HG02885 (cell line): ENCODE measurements around the gene MYH7.
"Not testable (repeated sequence)": the region's sequence is repeated elsewhere in the genome, so short reads cannot be mapped to it uniquely, and the experiment has no call there.

Experiments used
- ATAC-seq: cut with Tn5 transposase; IDR thresholded peaks from one replicate; pipeline ENCODE4 v1.9.1; 2021; ENCODE audit warnings: mild to moderate bottlenecking; ENCODE audit not compliant: unreplicated experiment, poor library complexity

MYH7 gene

DNA sequence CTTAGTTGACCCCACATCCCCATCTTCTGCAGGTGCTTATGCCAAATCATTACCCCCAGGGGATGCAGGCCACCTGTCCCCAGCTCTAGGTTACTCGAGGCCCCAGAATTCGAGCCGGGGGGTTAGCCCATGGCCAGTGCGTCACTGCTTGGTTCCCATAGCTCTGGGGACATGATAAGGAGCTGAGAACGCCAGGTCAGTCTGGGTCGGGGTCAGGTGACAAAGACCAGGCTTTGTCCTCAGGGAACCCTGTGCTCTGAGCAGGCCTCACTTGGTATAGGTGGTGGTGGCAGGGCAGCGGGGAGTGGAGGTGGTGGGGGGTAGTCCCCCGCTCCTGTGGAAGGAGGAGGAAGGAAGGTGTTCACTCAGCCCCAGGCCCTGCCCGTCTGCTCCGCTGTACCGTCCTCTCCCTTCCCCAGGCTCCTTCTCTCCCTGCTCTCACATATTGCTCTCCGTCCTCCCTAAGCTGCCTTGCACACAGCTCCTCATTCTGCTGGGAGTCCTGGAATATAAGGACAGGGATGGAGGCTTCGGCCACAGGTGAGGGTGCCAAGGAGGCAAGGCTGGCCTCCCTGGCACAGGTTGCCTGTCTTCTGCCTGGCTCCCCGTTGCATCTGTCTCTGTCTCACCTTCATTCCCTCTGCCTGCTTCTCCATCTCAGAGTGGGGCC lies 25.4 kb downstream of the MYH7 start:
- ATAC-seq: no peak

DNA sequence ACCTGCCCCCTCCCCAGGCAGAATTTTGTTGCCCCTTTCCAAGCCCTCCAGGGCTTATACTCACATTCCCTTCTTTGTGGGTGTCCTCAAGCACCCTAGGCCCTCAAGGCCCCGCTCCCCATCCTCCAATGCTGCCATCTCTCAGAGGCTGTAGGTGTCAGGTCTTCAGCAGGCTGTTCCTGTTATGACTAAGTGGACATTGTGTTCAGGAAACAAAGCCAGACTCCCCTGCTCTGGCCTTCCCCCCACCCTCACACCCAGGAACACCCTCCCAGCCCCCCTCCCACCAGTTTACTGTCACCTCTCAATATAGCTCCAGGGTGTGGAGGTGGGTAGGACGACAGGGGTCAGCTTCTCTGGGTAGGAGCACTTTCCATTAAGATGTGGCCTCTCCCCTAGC lies 26.0 kb downstream of the MYH7 start:
- ATAC-seq: no peak

DNA sequence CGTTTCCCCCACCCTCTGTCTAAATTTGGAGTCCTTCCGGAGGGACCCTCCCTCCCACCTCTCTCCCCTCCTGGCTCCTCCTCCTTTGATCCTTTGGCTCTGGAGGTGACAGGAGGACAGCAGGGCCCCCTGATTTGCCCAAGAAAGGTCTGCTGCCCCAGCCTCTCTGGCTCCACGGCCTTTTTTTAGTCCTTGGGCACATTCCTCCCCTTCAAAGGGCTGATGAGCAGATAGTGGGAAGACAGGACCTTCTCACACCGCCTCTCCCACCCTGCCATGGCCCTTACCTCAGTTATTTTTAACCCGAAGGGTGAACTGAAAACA lies 27.2 kb downstream of the MYH7 start:
- no peak for ATAC-seq

DNA sequence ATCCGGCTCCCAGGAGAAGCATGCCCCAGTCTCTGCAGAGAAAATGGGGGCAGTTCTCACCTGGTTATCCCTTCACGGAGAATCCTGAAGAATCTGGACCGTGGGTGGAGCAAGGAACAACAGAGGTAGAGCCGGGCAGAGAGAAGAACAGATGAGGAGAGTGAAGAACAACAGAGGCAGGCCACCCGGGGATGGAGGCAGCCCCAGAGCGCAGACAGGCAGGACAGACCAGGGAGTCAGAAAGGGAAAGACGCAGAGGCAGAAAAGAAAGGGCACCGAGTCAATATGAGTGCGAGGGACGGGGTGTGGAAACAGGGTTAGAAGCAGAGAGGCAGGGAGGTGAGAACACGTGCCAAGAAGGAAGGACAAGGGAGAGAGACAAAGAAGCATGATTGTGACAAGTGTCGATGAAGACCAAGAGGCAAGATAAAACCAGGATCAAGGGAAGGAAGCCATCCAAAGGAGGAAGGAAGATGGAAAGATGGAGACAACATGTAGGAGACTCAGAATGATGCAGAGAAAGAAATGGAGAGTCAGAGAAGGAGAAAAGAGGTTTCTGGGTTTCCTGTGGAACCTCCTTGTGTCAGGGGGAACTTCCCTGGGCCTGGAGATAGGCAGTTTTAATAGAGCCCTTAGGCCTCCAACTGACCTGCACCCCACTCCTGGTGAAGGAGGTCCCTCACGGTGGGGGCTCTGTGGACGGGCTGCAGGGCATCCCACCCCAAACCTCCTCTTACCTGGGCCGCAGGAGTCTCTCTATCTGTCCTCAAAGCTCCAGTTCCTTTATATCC lies 27.7 kb downstream of the MYH7 start, which contains the start of gene MYH6:
TSS of gene MYH6 (minus strand) at position 758 of the 791 bp plus-strand sequence. CDS start 1,050 bp downstream, outside the sequence.
- ATAC-seq: no peak

DNA sequence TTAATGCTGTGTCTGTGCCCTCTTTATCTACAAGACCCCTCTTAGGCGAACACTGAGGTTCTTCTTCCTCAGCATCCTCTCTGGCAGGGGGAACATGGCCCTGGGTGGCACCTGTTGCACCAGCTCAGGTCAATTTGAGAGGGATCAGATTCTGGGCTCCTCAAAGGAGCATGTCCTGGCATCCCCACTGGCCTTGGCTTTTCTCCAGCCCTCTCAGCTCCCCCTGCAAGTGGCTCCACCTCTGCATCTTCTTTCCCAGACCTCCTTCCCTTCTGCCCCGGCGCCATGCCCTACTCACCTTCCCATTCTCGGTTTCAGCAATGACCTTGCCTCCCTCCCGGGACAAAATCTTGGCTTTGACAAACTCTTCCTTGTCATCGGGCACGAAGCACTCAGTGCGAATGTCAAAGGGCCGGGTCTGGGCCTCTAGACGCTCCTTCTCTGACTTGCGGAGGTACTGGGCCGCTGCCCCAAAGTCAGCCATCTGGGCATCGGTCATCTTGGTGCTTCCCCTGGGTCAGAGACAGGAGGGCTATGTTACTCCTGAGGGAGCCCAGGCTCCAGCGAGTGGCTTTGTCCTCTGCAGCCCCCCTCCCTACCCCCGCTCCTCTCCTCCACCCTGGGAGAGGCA lies 28.6 kb downstream of the MYH7 start:
- ATAC-seq: no peak

GRCh38 chr14:23406244-23406643 lies 29.2 kb downstream of the MYH7 start:
- ATAC-seq: no peak

GRCh38 chr14:23405516-23406025 lies 29.9 kb downstream of the MYH7 start:
- ATAC-seq: no peak

GRCh38 chr14:23405096-23405495 lies 30.4 kb downstream of the MYH7 start:
- ATAC-seq: no peak

GRCh38 chr14:23404331-23404900 lies 31.0 kb downstream of the MYH7 start:
- no peak for ATAC-seq

DNA sequence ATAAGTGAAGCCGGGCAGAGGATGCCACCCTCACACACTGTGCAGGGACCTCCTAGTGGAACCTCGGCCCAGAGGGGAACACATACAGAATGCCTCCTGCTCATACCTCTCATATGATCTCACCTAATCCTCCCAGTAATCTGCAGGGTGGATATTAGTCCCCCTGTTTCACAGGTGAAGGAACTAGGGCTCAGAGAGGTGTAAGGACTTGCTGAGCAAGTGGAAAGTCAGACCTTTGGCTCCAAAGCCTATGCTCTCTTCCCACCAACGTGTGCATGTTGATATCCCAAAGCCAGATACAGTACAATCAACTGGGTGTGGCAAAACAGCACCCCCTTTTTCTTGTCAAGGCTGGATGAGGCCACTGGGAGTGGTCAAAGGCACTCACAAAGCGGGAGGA lies 31.6 kb downstream of the MYH7 start:
- no peak for ATAC-seq

DNA sequence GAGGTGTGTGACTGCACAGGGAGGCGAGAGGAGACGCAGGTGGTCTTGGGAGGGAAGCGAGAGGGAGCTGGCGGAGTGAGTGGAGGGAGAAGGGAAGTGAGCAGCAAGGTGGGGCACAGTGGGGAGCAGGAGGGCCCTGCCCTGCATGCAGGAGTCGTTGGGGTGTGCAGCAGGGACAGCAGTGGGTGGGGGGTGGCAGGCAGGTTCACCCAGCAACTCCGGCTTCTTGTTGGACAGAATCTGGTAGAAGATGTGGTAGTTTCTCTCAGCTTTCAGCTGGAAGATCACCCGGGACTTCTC lies 32.4 kb downstream of the MYH7 start:
- no peak for ATAC-seq

DNA sequence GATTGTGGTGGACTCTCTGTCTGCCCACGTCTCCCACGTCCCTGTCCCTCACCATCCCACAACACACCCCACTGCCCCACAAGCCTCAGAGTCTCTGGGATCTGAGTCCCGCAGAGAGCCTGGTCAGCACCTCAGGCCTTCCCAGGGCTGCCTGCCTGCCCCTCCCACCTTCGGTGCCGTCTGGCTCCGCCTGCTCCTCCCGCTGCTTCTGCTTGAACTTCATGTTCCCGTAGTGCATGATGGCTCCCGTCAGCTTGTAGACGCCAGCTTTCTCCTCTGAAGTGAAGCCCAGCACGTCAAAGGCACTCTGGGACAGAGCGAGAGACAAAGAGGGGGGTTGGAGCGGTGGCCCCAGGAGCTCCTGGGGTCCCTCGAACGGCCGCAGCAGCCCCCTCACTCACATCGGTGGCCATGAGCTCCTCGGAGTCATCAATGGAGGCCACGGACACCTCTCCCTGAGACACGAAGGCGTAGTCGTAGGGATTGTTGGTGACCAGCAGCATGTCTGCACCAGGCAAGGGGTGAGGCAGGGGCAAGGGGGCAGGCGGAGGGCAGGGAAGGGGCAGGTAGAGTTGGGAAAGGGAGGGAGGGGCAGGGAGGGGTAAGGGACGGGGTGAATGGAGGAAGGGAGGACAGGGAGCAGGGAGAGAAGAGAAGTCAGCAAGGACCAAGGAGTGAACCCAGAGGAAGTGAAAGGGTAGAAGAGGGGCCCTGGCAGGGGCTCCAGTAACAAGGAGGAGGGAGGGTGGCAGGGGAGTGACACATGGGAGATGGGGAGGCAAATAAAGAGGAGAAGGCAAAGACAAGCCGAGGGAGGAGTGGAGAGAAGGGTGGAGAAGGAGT lies 32.9 kb downstream of the MYH7 start:
- no peak for ATAC-seq

DNA sequence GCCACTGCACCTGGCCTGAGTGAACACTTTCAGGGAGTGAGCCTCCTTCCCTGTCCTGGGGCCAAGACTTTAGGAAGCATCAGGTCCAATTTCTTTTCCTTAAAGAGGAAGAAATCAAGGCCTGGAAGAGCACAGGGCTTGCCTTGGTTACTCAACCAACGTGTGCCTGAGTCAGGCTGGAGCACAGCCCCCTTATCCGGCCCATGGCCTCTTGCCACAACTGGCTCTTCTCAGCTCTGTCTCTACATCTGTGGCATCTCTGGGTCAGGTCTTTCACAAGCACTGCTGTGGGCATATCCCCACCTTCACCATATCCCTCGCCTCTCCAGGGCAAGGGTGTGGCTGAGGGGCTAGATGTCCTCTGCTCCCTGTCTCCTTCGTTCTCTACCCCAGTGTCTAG lies 34.2 kb downstream of the MYH7 start:
- no peak for ATAC-seq

DNA sequence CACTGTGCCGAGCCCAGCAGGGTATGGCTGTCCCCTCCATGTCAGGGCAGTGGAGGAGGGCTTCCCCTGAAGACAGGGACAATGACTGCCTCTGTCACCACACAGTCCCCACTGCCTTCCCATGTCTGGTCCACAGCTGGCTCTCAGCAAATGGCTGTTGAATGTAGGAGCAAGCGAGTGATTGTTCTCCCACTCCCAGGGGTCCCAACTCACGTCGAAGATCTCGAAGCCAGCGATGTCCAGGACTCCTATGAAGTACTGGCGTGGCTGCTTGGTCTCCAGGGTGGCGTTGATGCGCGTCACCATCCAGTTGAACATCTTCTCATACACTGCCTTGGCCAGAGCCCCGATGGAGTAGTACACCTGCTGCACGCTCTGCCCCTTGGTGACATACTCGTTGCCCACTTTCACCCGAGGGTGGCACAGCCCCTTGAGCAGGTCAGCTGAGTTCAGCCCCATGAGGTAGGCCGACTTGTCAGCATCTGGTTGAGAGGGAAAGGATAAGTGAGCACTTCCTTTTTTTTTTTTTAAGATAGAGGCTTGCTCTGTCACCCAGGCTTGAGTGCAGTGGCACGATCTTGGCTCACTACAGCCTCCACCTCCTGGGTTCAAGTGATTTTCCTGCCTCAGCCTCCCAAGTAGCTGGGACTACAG lies 34.8 kb downstream of the MYH7 start:
- ATAC-seq: not testable (repeated sequence)

DNA sequence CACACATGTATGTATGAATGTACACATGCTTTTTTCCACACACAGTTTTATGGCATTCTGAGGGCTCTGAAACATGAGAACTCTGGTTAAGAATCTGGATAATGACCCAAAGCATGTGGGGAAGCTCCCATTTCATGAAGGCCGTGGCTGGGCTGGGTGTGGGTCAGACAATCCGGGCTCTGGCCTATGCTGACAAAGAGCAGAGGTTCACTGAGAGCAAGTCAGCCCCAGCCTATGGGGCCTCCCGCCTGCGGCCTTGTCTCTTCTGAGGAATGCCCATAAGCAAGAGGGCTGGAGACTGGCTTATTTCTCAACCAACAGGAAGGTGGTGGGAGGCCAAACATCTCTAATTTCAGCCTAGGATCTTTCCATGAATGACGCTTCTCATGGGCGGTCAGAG lies 35.9 kb downstream of the MYH7 start:
- ATAC-seq: no peak

DNA sequence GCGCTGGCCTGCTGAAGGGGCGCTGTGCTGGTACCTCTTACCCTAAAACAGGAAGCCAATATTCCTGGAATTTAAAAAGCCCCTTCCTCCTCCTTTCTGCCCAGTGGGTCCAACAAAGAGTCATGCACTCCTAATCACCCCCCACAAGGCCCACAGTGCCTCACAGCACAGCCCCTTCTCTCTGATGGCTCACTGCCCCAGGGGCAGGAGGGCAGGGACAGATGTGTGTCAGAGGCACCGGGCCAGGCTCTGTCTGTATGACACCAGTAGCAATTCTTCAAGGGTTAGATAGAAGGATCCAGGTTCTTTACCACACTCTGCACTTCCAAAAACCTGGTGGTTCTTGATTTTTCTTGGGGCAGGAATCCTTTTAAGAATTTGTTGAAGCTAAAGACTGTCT lies 36.3 kb downstream of the MYH7 start:
- ATAC-seq: no peak

- no peak for ATAC-seq
Measured at GRCh38 chr14:23398348-23398747, 37.1 kb downstream of the MYH7 start.

DNA sequence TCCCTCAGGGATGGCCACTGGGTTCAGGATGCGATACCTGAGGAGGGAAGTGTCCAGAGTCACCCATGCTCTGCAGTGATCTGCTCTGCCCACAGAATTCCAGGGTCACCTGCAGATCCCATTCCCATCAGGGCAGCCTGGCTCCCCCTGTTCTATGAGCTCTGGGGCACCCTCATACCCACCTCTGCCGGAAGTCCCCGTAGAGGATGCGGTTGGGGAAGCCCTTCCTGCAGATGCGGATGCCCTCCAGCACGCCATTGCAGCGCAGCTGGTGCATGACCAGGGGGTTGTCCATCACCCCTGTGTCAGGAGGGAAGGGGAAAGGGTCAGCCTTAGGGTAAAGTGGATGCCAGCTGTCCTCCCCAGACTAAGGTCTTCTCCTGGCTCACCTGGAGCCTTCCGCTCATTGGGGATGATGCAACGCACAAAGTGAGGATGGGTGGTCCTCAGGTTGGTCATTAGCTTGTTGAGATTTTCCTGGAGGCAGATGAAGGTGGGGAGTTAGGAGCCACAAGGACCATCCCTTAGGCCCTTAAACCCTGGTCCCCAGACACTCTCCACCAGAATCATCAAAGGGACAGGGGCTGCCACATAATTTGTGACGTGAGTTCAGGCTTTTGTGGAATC lies 38.6 kb downstream of the MYH7 start:
- no peak for ATAC-seq

- no peak for ATAC-seq
Measured at GRCh38 chr14:23396126-23396525, 39.3 kb downstream of the MYH7 start.
